ENCODE results near the gene ANKS1B.
"Not testable (repeated sequence)": the region's sequence is repeated elsewhere in the genome, so short reads cannot be mapped to it uniquely, and the experiment has no call there.

ANKS1B gene

DNA sequence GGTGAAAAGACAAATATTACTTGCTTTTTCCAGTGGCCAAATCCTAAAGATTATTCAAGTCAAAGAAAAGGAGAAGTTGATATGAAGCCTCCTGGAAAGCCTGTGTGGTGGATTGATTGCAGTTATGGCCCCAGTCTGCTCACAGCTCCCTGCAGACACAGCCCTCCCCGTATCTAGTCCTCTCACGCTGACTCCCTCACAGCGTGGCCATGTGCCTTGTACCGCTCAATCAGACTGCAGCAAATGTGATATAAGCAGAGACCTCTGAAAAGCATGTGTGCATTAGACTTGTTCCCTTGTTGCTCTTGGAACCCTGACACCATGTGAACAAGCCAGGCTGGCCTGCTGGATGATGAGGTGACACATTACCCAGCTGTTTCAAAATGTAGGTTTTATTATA, 735.2 kb downstream of the ANKS1B start:
- no peak for DNase-seq

DNA sequence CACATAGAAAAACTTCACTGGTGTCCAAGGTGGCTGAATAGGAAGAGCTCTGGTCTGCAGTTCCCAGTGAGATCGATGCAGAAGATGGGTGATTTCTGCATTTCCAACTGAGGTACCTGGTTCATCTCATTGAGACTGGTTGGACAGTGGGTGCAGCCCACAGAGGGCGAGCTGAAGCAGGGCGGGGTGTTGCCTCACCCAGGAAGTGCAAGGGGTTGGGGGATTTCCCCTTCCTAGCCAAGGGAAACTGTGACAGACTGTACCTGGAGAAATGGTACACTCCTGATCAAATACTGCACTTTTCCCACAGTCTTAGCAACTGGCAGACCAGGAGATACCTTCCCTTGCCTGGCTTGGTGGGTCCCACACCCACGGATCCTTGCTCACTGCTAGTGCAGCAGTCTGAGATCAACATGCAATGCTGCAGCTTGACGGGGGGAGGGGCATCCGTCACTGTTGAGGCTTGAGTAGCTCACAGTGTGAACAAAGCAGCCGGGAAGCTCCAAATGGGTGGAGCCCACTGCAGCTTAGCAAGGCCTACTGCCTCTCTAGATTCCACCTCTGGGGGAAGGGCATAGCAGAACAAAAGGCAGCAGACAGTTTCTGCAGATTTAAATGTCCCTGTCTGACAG, 746.7 kb downstream of the ANKS1B start:
- not testable (repeated sequence) for DNase-seq

DNA sequence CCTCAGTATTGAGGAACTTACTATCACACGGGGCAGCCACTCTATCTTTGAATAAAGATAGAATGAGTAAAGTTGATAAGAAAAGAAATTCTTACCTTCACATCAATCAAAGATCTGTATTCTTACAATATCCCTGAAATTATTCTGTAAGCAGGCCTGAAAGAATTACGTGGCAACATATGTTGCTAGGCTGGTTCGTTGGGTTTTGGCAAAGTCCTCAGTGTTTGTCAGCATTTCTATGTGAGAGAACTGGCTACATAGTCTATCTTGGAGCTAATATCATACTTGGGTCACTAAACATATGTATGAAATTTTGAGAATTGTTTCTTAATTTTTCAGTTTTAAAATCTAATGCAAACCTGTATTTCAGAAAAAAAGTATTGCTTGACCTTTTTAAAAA, 749.4 kb downstream of the ANKS1B start:
- no peak for DNase-seq

DNA sequence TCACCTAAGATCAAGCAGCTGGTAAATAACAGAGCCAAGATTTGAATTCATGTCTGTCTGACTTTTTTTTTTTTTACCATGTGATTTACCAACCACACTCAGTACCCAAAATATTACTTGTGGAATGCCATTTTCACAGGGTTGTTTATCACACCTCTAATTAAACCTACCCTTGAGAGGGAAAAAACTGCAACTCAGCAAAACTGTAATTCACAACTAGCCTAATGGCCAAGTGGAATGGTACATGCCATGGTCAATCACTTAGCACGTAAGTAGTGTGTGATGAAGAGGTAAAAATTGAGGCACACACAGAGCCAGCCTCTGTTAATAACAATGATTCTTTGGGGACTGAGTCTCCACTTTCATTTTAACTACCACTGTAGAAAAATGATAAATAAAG, 750.0 kb downstream of the ANKS1B start:
- DNase-seq, result no peak

DNA sequence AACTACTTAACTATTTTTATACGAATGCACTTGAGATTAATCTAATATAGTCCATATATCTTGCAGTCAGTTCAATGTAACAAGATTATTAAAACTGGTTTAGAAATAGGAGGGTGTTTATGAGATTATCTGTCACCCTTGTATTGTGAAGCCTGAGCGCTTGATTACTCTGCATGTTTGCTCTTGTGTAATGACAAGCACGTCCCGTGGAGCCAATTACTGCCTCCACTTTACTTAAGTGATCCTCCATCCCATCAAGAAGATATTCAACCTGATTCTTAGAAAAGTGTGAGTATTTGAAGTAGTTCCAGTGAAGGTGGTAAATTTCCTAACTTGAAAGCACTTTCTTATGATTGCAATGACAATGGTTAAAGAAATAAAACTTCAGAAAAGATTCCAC, 752.4 kb downstream of the ANKS1B start:
- no peak for DNase-seq

DNA sequence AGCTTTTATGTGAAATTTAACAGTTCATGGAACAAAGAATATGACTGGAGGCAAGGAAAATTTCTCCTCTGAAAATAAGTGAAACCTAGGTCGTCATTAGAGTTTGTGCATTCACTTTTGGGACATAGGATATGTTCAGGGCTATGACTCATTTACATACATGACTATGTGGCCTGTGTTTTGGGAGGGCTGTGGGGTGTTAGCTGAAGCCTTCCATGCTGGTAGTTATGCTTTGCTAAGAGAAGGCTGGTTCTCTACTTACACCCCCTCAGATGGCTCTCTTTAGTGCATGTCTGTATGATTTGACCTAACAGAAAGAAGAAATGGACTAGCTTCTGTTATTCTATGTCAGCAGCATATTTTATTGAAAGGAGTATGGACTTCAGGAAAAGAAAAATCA, 753.7 kb downstream of the ANKS1B start:
- DNase-seq, result no peak

DNA sequence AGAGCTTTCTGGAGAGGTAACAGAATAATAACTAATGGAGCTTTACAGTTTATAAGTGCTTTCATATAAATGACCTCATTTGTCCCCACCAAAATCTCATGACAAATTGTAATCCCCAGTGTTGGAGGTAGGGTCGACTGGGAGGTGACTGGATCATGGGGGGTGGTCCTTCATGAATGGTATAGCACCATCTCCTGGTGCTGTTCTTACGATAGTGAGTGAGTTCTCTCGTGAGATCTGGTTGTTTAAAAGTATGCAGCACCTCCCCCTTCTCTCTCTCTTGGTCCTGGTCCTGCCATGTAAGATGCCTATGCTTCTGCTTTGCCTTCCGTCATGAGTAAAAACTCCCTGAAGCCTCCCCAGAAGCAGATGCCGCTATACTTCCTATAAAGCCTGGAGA, 760.5 kb downstream of the ANKS1B start:
- DNase-seq, result no peak

DNA sequence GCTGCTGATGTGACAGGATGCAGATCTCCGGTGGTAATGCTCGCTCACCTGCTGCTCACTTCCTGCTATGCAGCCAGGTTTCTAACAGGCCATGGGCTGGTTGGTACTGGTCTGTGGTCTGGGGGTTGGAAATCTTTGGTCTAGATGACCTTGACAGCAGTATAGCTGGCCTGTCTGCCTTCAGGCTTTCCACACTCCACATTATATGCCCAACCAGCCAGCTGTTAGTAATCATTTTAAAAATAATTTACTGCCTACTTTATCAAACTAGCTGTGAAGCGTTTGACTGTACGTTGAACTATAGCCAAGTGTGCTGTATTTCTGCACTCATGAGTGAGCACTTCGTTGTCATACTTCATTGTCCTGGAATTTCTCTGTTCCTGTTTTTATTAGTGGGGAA, 761.2 kb downstream of the ANKS1B start:
- DNase-seq, result no peak

DNA sequence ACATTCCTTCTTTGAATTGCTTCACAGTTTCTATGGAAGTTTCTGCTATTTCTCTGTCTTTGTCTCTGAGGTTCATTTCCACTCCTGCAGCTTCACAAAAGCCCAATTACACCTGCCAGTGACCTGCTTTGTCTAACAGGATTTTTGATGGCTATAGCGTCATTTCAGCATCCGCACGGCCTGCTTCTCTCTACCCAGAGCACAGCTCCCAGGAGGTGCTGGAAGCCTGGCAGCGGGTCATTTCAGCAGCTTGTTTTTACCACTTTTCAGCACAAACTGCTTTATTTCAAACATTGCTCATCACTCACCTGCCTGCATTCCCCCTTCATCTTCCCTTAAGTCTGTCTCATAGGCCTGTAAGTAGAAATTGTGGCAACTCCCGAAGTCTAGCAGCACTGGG, 771.7 kb downstream of the ANKS1B start:
- DNase-seq, result no peak

DNA sequence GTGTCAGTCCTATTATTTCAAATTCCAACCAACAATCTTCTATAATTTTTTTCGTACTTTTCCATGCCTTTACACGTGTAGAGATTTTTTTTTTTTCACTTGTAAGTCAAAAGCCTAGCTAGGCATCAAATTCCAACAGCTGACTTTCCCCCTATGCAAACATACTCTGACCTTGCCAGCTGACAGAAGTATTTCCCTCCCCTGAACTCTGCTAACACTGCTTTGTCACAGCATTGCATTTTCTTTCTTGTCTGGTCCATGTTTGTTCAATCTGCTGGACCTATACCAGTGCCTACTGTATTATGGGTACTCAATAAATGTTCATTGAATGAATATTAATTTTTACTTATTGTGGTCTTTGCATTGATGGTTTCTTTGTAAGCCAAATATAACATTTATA, 772.5 kb downstream of the ANKS1B start:
- no peak for DNase-seq

DNA sequence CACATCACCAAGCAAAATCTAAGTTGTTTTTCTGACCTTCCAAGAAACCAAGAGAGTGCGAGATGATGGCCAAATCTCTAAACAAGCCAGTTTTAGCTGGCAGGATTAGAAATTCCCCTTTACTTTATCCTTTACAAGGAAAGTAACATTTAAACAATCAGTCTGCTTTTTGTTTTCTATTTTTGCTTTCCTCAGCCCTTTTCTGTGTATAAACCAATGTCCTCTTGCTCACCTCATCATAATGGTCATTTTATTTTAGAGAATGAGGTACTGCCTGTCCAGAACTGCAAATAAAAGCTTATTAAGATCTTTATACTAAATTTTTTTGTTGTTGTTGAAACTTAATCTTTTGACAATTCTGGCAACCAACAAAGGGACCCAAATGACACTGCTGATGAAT, 779.6 kb downstream of the ANKS1B start:
- no peak for DNase-seq

DNA sequence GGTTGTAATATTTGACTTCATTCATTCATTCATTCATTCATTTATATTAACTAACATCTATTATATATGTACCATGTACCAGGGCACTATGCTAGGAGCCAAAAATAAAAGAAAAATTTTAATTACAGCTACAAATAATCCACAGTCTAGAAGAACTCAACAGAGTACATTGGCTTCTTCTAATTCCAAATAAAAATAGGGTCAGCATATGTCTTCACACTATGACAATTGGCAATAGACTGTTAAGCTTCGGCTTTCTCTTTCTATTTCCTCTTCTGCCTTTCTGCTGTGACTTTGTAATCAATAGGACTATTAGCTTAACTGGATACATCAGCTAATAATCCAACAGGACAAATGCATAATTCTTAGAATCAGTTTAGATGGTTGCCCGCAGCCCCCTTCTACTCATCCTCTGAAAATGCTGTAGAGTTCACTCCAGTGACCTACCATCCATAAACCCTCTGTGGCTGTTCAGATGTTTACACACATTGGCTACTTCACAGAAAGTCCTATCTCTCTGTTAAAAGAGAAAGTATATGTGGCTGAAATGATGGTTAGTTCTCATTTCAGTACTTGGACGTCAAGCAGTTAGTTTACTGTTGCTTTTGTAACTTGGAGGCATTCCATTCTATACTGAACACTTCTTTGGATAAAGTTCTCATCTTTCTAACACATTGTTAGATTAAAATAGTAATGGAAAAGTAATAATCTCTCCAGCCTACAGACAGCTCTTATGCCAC, 782.7 kb downstream of the ANKS1B start:
- no peak for DNase-seq

DNA sequence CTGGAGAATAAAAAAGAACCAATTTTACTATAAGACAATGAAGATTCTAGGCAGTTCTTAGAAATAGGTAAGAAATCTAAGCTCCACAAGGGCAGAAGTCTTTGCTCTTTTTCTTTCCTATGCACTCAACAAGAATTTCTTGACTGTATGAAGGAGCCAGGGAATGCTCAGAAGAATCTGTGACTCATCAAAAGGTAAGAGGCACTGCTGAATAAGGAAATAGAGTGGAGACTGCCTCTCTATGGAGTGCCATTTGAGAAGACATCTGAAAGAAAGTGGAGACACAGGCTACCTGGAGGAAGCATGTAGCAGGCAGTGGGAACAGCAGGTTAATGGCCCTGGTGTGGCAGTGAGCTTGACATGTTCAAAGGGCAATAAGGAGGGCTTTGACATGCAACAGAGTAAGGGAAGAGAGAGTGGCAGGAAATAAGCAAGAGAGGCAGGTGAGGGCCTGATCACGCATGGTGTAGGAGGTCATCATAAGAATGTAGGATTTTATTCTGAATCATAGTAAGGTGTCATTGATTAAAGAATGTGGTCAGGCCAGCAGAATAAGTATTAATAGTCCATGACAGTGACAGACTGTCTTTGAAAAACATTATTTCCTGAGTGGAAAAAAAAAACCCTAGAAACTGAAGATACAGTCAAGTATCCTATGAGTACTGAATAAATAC, 783.9 kb downstream of the ANKS1B start:
- no peak for DNase-seq

DNA sequence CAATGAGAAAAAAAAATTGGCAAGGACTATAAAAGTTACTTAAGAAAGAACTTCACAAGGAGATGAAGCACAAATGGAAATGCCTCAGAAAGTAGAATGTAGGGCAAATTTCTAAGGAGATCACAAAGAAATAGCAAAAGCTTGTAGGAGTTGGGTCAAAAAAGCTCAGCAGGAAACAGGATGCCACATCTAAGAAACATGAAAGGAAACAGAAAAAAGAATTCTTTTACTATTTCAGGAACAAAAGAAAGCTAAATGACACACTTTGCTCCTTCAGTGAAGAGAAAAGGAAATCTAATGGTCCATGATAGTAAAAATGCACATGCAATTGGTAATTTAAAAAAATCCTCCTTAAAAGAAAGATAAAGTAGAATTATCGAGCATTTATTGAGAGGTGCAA, 789.3 kb downstream of the ANKS1B start:
- DNase-seq, result no peak

DNA sequence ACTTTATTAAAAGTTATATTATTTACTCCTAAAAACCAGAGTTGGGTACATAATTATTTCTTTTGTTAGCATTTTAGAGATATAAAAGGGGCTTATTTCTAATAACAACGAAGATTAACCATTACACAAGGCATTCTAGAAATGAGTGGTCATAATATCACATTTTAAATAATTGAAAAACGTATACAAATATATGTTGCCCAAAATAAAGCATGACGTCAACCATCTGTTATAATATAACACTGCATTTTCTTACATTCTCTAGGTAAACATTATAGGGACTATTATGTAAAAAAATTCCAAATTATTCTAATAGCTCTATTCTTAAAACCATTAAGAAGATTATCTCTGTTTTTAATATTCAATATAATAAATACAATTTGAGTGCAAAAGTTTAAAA, 792.2 kb downstream of the ANKS1B start:
- no peak for DNase-seq

DNA sequence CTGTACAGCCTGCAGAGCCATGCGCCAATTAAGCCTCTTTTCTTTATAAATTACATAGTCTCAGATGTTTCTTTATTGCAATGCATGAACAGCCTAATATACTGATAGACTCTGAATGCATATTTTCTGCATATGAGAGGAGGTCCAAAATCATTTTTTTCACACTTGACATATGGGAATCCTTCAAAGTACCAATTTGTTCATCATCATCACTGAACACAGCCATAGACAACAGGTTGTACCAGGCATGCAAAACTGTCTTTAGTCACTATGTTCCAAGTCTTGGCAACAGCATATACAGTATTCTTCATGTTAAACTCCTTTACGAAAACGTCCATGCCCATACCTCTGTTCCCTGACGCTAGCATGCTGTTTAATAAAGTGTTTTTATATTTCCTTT, 807.9 kb downstream of the ANKS1B start:
- DNase-seq, result no peak

DNA sequence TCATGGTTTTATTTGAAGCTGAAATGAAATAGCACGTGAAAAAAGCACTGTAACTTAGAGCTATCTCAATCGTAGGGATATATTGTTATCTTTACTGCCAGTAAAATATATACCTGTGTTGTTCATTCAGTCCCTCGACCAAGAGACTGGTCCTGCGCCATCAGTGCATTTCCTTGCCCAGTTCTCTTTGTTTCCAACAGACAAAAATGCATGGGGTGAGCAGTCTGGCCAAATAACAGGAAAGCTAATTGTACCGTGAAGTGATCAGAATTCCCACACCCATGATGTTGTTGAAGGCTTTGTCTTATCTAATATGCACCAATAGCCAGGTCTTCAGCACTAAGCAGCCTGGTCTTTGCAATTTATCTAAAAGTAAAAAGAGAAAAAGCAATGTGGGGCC, 814.3 kb downstream of the ANKS1B start:
- no peak for DNase-seq

DNA sequence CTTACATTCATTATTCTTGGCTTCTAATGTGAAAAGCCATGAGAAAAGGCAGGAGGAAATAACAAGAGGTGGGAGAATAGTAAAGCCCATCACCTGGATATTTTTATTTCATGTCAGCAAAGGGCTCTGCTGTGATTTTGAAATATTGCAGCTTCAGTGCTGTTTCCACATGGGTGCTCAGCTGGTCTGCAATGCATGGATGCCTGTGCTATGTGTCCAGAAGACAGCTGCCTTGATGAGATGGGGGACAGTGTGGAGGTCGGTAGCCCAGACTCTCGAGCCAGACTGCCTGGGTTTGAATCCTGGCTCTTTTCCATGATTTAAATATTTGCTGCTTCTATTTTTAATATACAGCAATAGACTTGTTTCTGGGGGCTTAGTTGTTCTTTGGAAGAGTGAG, 814.7 kb downstream of the ANKS1B start:
- DNase-seq, result no peak

DNA sequence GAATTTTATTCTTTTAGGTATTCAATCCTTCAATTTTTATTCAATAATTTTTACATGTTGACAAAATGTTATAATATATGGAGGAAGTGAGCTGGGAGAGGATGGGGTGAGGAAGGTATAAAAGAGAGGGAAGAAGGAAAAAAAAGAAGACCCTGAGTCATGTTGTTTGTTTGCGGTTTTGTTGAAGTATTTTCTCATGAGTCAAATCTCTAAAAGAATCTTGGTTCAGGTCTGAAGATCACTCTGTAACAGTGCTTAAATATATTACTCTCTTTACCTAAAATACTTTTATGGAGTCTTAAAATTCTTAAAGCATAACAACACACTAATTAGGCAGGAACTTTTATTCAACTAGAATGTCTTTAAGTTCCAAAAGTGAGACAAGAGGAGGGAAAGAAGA, 826.8 kb downstream of the ANKS1B start:
- DNase-seq, result no peak

DNA sequence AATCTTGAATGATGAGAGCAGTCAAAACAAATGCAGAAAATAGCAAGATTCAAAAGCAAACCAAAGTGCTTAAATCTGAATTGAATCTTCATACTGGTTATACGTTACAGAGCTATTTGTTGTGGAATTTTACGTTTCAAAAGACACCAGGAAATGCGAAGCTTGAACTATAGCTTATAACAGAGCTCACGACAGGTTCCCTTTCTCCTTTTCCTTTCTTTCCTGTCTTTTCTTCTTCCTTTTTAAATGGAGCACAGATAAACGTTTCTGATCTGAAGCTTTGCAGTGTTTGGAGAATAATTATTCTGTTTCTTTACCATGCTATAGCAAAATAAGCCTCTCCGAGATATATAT, 829.8 kb downstream of the ANKS1B start:
- no peak for DNase-seq

DNA sequence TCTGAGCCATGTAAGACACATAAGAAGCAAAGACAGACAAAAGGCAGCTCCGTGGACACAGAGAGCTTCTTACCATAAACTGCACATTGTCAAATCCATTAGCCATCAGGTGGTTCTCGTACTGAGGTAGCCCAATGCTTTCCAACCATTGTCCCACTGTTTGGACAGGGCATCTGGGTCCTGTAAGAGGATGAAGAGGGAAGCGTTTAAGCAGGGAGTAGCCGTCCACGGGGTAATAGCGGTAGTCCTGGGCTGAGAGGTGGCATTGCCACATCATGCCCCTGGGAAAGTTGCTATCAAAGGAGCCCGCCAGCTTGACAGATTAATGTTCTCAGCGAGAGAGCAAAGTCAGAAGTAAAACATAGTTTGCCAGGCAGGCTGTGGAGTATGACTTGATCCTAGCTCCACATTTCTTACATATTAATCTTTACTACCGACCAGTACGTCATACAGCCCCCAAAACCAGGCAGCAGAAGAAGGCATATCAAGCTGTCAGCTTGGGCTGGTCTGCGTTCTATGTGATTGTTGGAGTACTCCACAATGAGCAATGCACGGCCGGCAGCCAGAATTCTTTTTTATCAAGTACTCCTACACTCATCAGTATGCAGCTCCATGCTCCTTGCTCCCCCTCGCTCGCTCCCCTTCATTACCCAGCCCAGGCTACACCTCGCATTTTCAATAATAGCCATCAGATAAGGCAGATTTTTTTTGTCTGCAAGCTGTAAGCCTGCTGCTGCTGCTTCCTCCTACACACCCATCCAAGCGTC, 830.3 kb downstream of the ANKS1B start:
- no peak for DNase-seq

DNA sequence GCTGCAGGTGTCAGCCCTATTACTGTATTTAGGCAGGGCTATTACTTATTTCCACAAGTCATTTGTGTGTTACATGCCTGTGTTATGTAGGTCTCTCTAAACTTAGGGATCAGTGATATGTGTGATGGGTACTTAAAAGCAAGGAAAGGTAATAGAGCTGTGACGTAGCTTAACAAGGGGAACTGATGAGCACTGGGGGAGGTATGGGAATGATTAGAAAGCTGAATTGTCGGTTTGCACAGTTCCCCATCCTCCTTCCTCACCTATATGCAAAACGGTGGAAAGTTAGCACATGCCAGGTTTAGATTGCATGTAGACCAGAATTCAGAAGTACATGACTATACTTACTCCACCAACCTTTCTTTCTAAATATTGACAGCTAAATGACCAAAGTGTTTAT, 831.4 kb downstream of the ANKS1B start:
- DNase-seq, result no peak

DNA sequence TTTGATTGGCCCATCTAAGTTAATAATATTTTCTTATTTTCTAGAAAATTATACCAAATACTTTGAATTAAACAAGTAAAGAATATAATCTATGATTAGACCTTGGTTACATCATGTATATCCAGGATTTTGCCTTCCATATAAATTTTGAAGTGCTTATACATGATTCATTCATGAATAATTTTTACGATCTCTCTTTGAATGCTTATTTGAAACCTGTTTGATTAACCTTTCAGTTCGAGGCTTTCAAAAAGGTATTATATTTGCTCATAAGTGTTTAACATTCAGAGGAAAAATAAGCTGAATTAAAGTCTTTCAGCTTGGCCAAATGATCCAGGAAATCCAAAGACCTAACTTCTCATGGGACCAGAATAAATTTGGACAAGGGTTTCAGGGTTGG, 832.4 kb downstream of the ANKS1B start:
- no peak for DNase-seq

DNA sequence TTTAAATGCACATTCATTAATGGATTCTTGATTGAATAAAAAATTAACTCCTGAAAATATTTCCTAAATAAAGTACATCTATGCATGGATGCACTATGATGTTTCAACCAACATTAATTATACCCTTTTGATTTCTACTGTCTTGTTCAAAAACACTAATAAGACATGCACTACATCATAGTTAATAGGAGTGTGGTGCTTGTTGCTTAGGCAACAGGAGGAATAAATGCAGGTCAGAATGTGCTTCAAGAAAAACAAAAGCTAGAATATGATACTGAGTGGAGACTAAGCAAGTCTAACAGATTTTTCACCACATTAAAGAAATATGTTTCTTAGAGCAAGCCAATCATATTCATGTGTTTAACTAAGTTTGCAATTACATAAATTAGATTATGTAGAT, 833.0 kb downstream of the ANKS1B start:
- DNase-seq, result no peak
